ENCODE data around the gene IL34. TPM values are rescaled to one million over a fixed set of nuclear protein-coding genes. Genes with fewer than 3 reads are reported as not detected.

IL34 gene
- total and polyA plus RNA-seq, 2 of the 13 experiments (the other 11 are each of a cell fraction or from before 2014, with no cell fraction given): 1.2 to 1.3 TPM

- TF ChIP-seq AHDC1 (CRISPR knock-in tag; IDR thresholded peaks at IDR 0.05; ENCODE audit: borderline replicate concordance) (no peak), USF2 (IDR thresholded peaks at IDR 0.05; ENCODE audit: low read depth, low read length) (no peak), USF2 (CRISPR knock-in tag; IDR thresholded peaks at IDR 0.05; ENCODE audit: borderline replicate concordance) (no peak), ZNF484 (CRISPR knock-in tag; IDR thresholded peaks at IDR 0.05; ENCODE audit: borderline replicate concordance, low read depth) (no peak), LRRFIP1 (CRISPR knock-in tag; conservative IDR thresholded peaks at IDR 0.05) (no peak), SP5 (CRISPR knock-in tag; IDR thresholded peaks at IDR 0.05; ENCODE audit: borderline replicate concordance, low read depth) (no peak), TCF12 (IDR thresholded peaks at IDR 0.05) (no peak), TCF12 (CRISPR knock-in tag; IDR thresholded peaks at IDR 0.05) (no peak), TMF1 (CRISPR knock-in tag; IDR thresholded peaks at IDR 0.05; ENCODE audit: low read depth) (no peak), PLSCR1 (CRISPR knock-in tag; IDR thresholded peaks at IDR 0.05; ENCODE audit: borderline replicate concordance) (no peak), ZNF652 (CRISPR knock-in tag; IDR thresholded peaks at IDR 0.05; ENCODE audit: borderline replicate concordance, low read depth) (no peak), ZNF256 (CRISPR knock-in tag; conservative IDR thresholded peaks at IDR 0.05) (no peak), ZFY (CRISPR knock-in tag; IDR thresholded peaks at IDR 0.05) (no peak; the same call in 1 of the 2 replicates)
Measured at GRCh38 chr16:70684146-70685060, 38.0 kb downstream of the IL34 start (continued).
